ENCODE results near the gene IKZF2. TPM values are rescaled to one million over a fixed set of nuclear protein-coding genes. Genes with fewer than 3 reads are reported as not detected.

IKZF2 gene
- total RNA-seq, 1 experiment from 2014 or later: 1.6 TPM

- TF ChIP-seq ELF1 (IDR thresholded peaks at IDR 0.05; ENCODE audit: borderline replicate concordance, low read depth): no peak
- TF ChIP-seq MAX (IDR thresholded peaks at IDR 0.05): no peak
- no peak for TF ChIP-seq SIN3A (IDR thresholded peaks at IDR 0.05; ENCODE audit: low read depth)
- TF ChIP-seq POLR2AphosphoS5 (IDR thresholded peaks at IDR 0.05; ENCODE audit: low read depth, low read length): no peak
- no peak for TF ChIP-seq CBX3 (IDR thresholded peaks at IDR 0.05; ENCODE audit: low read depth)
- TF ChIP-seq CEBPB (IDR thresholded peaks at IDR 0.05; ENCODE audit: low read depth): no peak
- no peak for TF ChIP-seq EZH2phosphoT487 (IDR thresholded peaks at IDR 0.05; ENCODE audit: borderline replicate concordance)
- TF ChIP-seq EGR1 (IDR thresholded peaks at IDR 0.05; ENCODE audit: low read depth): no peak
- TF ChIP-seq ZFX (IDR thresholded peaks at IDR 0.05): no peak
- no peak for TF ChIP-seq YY1 (IDR thresholded peaks at IDR 0.05; ENCODE audit: extremely low read depth, insufficient replicate concordance, low read depth, low read length)
- TF ChIP-seq JUND (IDR thresholded peaks at IDR 0.05): no peak
- TF ChIP-seq ZNF274 (IDR thresholded peaks at IDR 0.05; ENCODE audit: low read depth, low read length): no peak
These were observed 184.5 kb downstream of the IKZF2 start (continued) for GRCh38 chr2:212966884-212967283.

GRCh38 chr2:212962691-212963090 is 188.7 kb downstream of the IKZF2 start:
- Histone ChIP-seq H3K9me2 (ENCODE audit: insufficient read depth) (0 out of 2 replicates have a peak, but pooled peaks cover 4% of the 10 kb centered on the region), H3K9ac (ENCODE audit: low read length) (no peak overlapping the region), H3K27ac (ENCODE audit: low read depth, low read length) (no peak overlapping the region), H3K9me3 (ENCODE audit: control insufficient read depth in 1 of 2, insufficient read depth in 1 of 2, low read depth in 1 of 2, low read length in 2 of 2) (no peaks in the 10 kb centered on the region), H3K4me3 (replicated peaks in 1 of 2; ENCODE audit: low read depth in 1 of 2, low read length in 2 of 2) (no peak overlapping the region), H3K4me2 (ENCODE audit: low read length) (no peak overlapping the region), H2AFZ (ENCODE audit: low read depth, low read length, poor library complexity, severe bottlenecking) (no peak overlapping the region), H3K4me1 (ENCODE audit: control insufficient read depth in 1 of 2, insufficient read depth in 2 of 2, low read length in 2 of 2) (no peaks in the 10 kb centered on the region), H3K79me2 (ENCODE audit: insufficient read depth, low read length) (no peaks in the 10 kb centered on the region), H3K36me3 (ENCODE audit: control insufficient read depth in 1 of 2, insufficient read depth in 2 of 2, low read length in 2 of 2) (no peaks in the 10 kb centered on the region), H3K27me3 (ENCODE audit: insufficient read depth, low read length) (no peaks in the 10 kb centered on the region), H4K20me1 (ENCODE audit: insufficient read depth) (no peaks in the 10 kb centered on the region)
- intact Hi-C loops (cut with micrococcal nuclease): no loop called here
- ChIA-PET CTCF (no interaction called here), POLR2A (no interaction called here), RAD21 (ENCODE audit: low non-redundant PET in 1 of 2, low total read pairs in 2 of 2, uncharacterized antibody in 2 of 2, unreplicated experiment in 2 of 2) (no interaction called here)
- TF ChIP-seq CBX3 (IDR thresholded peaks at IDR 0.05; ENCODE audit: low read depth) (no peak), JUND (IDR thresholded peaks at IDR 0.05) (no peak), TCF7L2 (IDR thresholded peaks at IDR 0.05; ENCODE audit: borderline replicate concordance, extremely low read depth, insufficient read depth, insufficient read length) (no peak)
- BruUV-seq (replicated peaks): no TSS peak
- ATAC-seq: no peak
- no peak for DNase-seq (ENCODE audit: low read depth, low spot score)
